BJ (cell line): ENCODE results near the gene SLC22A31. TPM values are rescaled to one million over a fixed set of nuclear protein-coding genes. Genes with fewer than 3 reads are reported as not detected.
"Not testable (repeated sequence)": the region's sequence is repeated elsewhere in the genome, so short reads cannot be mapped to it uniquely, and the experiment has no call there.

Source experiments
- CTCF ChIA-PET: fragments of 350-600 bp; formaldehyde crosslinking; extraction: SDS; loops from one replicate; lab custom pipeline; 2021; ENCODE audit warnings: antibody characterized with exemption, inconsistent platforms; lab: Yijun Ruan, JAX
- POLR2A ChIA-PET: fragments of 300-600 bp; sonication (Branson Sonifier 250); formaldehyde crosslinking; extraction: SDS; loops from one replicate; lab custom pipeline; 2021; ENCODE audit warnings: antibody characterized with exemption; lab: Charles Lee
- DNase-seq: peaks from one replicate; pipeline ENCODE4 v3.0.0-alpha.2; 2011; ENCODE audit warnings: low read depth
- H3K27me3 ChIP-seq: 2 replicates; pipeline ENCODE4 v1.6.0; 2011; ENCODE audit warnings: low read length; ENCODE audit not compliant: control insufficient read depth, insufficient read depth
- H3K36me3 ChIP-seq: 2 replicates; pipeline ENCODE4 v1.5.1; 2011; ENCODE audit warnings: low read length; ENCODE audit not compliant: control insufficient read depth, insufficient read depth
- H3K4me3 ChIP-seq: 2 replicates; pipeline ENCODE4 v1.5.1; 2011; ENCODE audit warnings: low read depth, mild to moderate bottlenecking, control low read depth, low read length
- CTCF ChIP-seq: IDR thresholded peaks from 2 replicates; pipeline ENCODE4 v1.5.1; 2011; ENCODE audit warnings: low read depth, mild to moderate bottlenecking, control low read depth, inconsistent platforms, low read length, moderate library complexity; ENCODE audit not compliant: insufficient read depth
- polyA plus RNA-seq: library from polyadenylated mRNA; depleted of rRNA; stranded (reverse); fragments of >200 nt; gene quantifications from 2 replicates; pipeline ENCODE4 v1.2.3, GENCODE V29; 2011

Gene SLC22A31
- polyA plus RNA-seq, 1 experiment = 0.11 TPM

- DNase-seq = no peak
- ChIA-PET CTCF (no interaction called here), POLR2A (no interaction called here)
- Histone ChIP-seq H3K36me3 (no peaks in the 10 kb centered on the region), H3K4me3 (no peak overlapping the region), H3K27me3 (no peaks in the 10 kb centered on the region)
- TF ChIP-seq CTCF = no peak
Measured at GRCh38 chr16:89244754-89245153, 44.4 kb upstream of the SLC22A31 start.

GRCh38 chr16:89244264-89244663 lies 43.9 kb upstream of the SLC22A31 start:
- H3K27me3 ChIP-seq, DNase-seq, CTCF ChIA-PET, H3K4me3 ChIP-seq, H3K36me3 ChIP-seq: not testable (repeated sequence)
- POLR2A ChIA-PET = interaction anchor here (0.6 kb wide), 1 partner anchor 188 kb away, joined by 3 read pairs; no protein-coding TSS in a partner anchor

- DNase-seq = no peak
- Histone ChIP-seq H3K4me3 (no peak overlapping the region), H3K36me3 (no peaks in the 10 kb centered on the region), H3K27me3 (no peaks in the 10 kb centered on the region)
- POLR2A ChIA-PET = no interaction called here
- CTCF ChIA-PET = no interaction called here
- TF ChIP-seq CTCF = no peak
Measured at GRCh38 chr16:89243664-89244063, 43.3 kb upstream of the SLC22A31 start.

GRCh38 chr16:89242795-89243200 lies 42.5 kb upstream of the SLC22A31 start:
- Histone ChIP-seq H3K36me3 (no peaks in the 10 kb centered on the region), H3K27me3 (no peaks in the 10 kb centered on the region), H3K4me3 (no peak overlapping the region)
- DNase-seq = no peak
- CTCF ChIA-PET = no interaction called here
- POLR2A ChIA-PET = no interaction called here
- TF ChIP-seq CTCF = no peak

GRCh38 chr16:89241187-89242007 lies 41.1 kb upstream of the SLC22A31 start:
- ChIA-PET CTCF (interaction anchor here (1.0 to 2.0 kb wide), 6 partner anchors 15 to 496 kb away, joined by 3 to 6 read pairs (median 3); partner anchors contain the start of gene SPG7), POLR2A (interaction anchor here (0.6 kb wide), 1 partner anchor 25 kb away, joined by 4 read pairs; no protein-coding TSS in a partner anchor)
- peak; percentile 43 for DNase-seq
- Histone ChIP-seq H3K36me3 (no peaks in the 10 kb centered on the region), H3K27me3 (no peaks in the 10 kb centered on the region), H3K4me3 (peak overlapping the region; percentile 93)
- no peak for TF ChIP-seq CTCF

- no peak overlapping the region for H3K4me3 ChIP-seq
- DNase-seq = no peak
- CTCF ChIA-PET = interaction anchor here (0.7 to 0.9 kb wide), 3 partner anchors 22 to 635 kb away, joined by 3 to 4 read pairs (median 3); partner anchors contain the start of gene TCF25
- peaks cover 8% of the 10 kb centered on the region for H3K36me3 ChIP-seq
- POLR2A ChIA-PET = no interaction called here
- H3K27me3 ChIP-seq = no peaks in the 10 kb centered on the region
- no peak for TF ChIP-seq CTCF
Measured at GRCh38 chr16:89237733-89238132, 37.4 kb upstream of the SLC22A31 start.
